ENCODE measurements around the gene CLNK.
A peak's percentile ranks its signal among the peaks of the same experiment; 100 is the strongest.

Gene CLNK

DNA sequence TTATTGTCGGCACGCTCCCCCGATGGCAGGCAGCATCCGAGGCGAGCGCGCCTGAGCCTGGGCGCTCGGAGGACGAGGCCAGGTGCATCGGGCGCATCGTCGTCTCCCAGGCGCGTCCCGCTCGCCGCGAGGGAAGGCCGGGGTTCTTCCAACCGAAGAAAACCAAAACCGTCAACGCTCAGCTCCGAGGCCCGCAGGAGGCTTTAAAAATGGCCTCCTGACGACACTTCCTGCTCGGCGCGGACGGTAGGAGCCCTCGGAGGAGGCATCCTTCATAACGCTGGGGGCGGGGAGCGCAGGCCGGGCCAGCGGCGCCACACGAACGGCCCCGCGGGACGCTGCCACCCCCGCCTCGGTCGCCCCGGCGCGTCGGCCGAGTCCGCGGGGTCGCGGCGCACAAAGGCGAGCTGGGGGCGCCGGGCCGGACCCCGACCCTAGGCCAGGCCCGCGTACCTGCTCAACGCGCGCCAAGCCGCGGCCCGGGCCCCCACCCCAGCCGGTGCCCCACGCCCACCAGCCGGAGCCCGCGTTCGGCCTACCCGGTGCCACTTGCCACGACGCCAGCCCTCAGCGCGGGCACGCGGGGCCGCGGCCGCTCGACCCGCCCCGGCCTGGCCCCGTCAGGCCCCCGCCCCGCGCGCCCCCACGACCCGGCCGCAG is 227.8 kb downstream of the CLNK start:
- ATAC-seq (peak; percentile 54), DNase-seq (peak; percentile 69)

DNA sequence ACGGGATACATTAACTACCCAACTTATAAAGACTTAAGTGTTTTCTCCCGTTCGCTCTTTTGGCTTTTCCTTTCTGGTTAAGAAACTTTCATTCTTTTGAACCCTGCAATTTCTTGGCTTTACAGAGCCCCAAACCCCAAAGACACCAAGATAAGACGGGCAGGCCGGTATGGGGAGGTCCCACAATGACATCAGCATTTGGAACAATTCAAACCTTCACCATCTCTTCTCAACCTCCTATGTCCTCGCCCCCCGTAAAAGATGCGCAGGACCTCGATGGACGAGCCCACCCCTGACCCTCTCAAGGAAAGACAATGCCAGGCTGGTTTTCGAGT is 228.3 kb downstream of the CLNK start:
- DNase-seq (no peak), ATAC-seq (no peak)

- DNase-seq (no peak), ATAC-seq (no peak)
These were observed 229.4 kb downstream of the CLNK start for GRCh38 chr4:10455133-10455532.

GRCh38 chr4:10454726-10455125 is 229.8 kb downstream of the CLNK start:
- DNase-seq: no peak
- ATAC-seq: no peak

DNA sequence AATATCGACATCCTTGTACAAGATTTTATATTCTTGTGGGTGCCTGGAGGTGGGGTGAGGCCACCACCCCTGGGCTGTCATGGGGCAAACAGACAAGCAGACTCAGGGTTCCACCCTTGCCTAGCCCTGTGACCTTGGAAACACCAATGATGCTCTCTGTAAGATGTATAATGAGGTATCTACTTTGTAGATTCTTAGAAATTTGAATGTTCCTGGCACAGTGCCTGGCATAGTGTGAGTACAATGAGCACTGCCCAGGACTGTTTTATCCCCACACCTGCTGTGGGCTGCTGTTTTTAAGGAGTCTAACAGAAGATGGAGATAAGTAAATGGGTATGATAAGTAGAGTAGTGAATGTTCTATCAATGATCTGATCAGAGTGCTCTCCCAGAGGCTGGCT is 230.4 kb downstream of the CLNK start:
- DNase-seq (no peak), ATAC-seq (no peak)

DNA sequence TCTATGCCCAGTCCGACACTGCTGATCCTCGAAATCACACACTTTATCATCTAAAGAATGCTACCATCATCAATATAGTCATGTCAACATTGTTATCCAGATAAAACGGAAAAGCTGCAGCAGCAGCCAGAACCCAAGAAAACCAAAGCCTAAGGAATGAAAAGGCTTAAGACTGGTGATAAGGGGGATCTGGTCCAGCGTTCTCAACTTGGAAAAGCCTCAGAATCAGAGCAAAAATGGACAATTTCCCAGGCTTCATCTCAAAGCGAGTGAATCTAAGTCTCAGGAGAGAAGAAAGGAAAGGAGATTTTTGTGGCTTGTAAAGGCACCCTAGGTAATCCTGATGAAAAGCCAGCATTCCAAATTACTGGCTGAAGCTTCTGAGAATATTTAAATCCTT is 235.6 kb downstream of the CLNK start:
- DNase-seq (no peak), ATAC-seq (no peak)

GRCh38 chr4:10442976-10443375 is 241.6 kb downstream of the CLNK start:
- ATAC-seq: no peak
- no peak for DNase-seq

- DNase-seq: no peak
- no peak for ATAC-seq
These were observed 243.1 kb downstream of the CLNK start for GRCh38 chr4:10441512-10441911.

DNA sequence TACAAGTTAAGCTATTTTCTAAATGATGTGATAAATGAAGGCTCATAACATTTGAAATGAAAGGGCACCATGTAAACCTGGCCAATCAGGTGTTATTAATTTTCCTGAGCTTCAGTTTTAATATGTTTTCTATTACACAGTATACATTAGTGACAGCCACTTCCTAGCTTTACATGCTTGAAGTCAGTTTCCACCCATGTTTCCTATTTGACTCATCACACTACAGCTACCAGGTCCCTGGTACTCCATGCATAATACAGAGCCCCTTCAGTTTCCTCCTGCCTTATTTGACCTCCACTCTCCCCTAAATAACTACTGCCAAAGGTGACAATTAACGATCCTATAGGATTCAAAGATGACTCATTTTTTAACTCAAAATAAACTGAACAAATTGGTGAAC is 245.6 kb downstream of the CLNK start:
- DNase-seq: no peak
- no peak for ATAC-seq

DNA sequence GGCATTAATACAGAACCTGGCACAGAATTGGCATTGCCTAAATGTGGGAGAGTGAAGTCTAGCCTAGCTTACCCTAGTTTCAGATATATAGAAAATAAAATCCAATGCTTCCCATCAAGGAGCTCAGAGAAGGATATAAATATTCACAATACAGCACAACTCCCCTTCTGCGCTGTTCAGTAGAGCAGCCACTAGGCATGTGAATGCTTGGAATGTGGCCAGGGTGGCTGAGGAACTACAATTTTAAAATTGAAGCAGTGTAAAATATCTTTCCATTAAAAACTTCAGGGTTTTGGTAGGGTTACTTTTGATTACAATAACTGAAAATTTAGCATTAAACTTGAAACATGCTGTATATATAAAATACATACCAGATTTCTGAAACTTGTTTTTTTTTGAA is 246.8 kb downstream of the CLNK start:
- no peak for ATAC-seq
- no peak for DNase-seq

Data from stimulated activated naive CD8-positive, alpha-beta T cell treated with anti-CD3 and anti-CD28 coated beads, Interleukin-15, Interleukin-2, amounts not matched to agents 100 U/mL and 50 U/mL, for 24 hours (primary cell).